ENCODE data around the gene IL25. TPM values are rescaled to one million over a fixed set of nuclear protein-coding genes. Genes with fewer than 3 reads are reported as not detected.
A peak's percentile ranks its signal among the peaks of the same experiment; 100 is the strongest.

The IL25 gene
- total RNA-seq, 1 donor from 2014 or later = not detected

GRCh38 chr14:23365036-23365731, 7.4 kb upstream of the IL25 start, which contains the start of gene EFS:
Gene EFS (minus strand): TSS chr14:23365172. CDS start chr14:23365025, 147 bp downstream.
- peak within 1 kb of the TSS; percentile 43 for H3K4me3 ChIP-seq (ENCODE audit: low read depth, low read length)
- H3K36me3 ChIP-seq (ENCODE audit: control insufficient read depth, insufficient read depth, low read length) = no peaks in the 10 kb centered on the region
- H3K27me3 ChIP-seq (ENCODE audit: control insufficient read depth, insufficient read depth, low read length) = peaks cover 17% of the 10 kb centered on the region
- no peak for DNase-seq (ENCODE audit: low read depth)
- TF ChIP-seq CTCF (IDR thresholded peaks at IDR 0.05; ENCODE audit: insufficient read depth, low read length, poor library complexity, severe bottlenecking) = no peak

- H3K27me3 ChIP-seq (ENCODE audit: control insufficient read depth, insufficient read depth, low read length) = peaks cover 17% of the 10 kb centered on the region
- H3K4me3 ChIP-seq (ENCODE audit: low read depth, low read length) = peak overlapping the region; percentile 43
- peak; percentile 16 for DNase-seq (ENCODE audit: low read depth)
- no peak for TF ChIP-seq CTCF (IDR thresholded peaks at IDR 0.05; ENCODE audit: insufficient read depth, low read length, poor library complexity, severe bottlenecking)
- no peaks in the 10 kb centered on the region for H3K36me3 ChIP-seq (ENCODE audit: control insufficient read depth, insufficient read depth, low read length)
Observed at GRCh38 chr14:23365732-23366425, 6.7 kb upstream of the IL25 start.

GRCh38 chr14:23366426-23366921, 6.1 kb upstream of the IL25 start:
- no peak for DNase-seq (ENCODE audit: low read depth)
- H3K4me3 ChIP-seq (ENCODE audit: low read depth, low read length) = peak overlapping the region; percentile 43

GRCh38 chr14:23370221-23370620, 2.4 kb upstream of the IL25 start:
- no peak for TF ChIP-seq CTCF (IDR thresholded peaks at IDR 0.05; ENCODE audit: insufficient read depth, low read length, poor library complexity, severe bottlenecking)
- Histone ChIP-seq H3K36me3 (ENCODE audit: control insufficient read depth, insufficient read depth, low read length) (no peaks in the 10 kb centered on the region), H3K4me3 (ENCODE audit: low read depth, low read length) (no peak overlapping the region), H3K27me3 (ENCODE audit: control insufficient read depth, insufficient read depth, low read length) (peaks cover 17% of the 10 kb centered on the region)
- no peak for DNase-seq (ENCODE audit: low read depth)

More at GRCh38 chr14:23366426-23366921, 6.1 kb upstream of the IL25 start:
- TF ChIP-seq CTCF (IDR thresholded peaks at IDR 0.05; ENCODE audit: insufficient read depth, low read length, poor library complexity, severe bottlenecking) = no peak
- Histone ChIP-seq H3K27me3 (ENCODE audit: control insufficient read depth, insufficient read depth, low read length) (peaks cover 17% of the 10 kb centered on the region), H3K36me3 (ENCODE audit: control insufficient read depth, insufficient read depth, low read length) (no peaks in the 10 kb centered on the region)

GRCh38 chr14:23371865-23372264, 744 bp upstream of the IL25 start:
- TF ChIP-seq CTCF (IDR thresholded peaks at IDR 0.05; ENCODE audit: insufficient read depth, low read length, poor library complexity, severe bottlenecking) = no peak
- no peaks in the 10 kb centered on the region for H3K36me3 ChIP-seq (ENCODE audit: control insufficient read depth, insufficient read depth, low read length)
- DNase-seq (ENCODE audit: low read depth) = no peak
- H3K4me3 ChIP-seq (ENCODE audit: low read depth, low read length) = no peak overlapping the region
- H3K27me3 ChIP-seq (ENCODE audit: control insufficient read depth, insufficient read depth, low read length) = peaks cover 10% of the 10 kb centered on the region

Data from kidney epithelial cell (primary cell).